ENCODE measurements around the gene SEC31B. TPM values are rescaled to one million over a fixed set of nuclear protein-coding genes. Genes with fewer than 3 reads are reported as not detected.

Gene SEC31B
- total and polyA plus RNA-seq, 8 donors: 8.8 to 27.6 (median 22.8) TPM

DNA sequence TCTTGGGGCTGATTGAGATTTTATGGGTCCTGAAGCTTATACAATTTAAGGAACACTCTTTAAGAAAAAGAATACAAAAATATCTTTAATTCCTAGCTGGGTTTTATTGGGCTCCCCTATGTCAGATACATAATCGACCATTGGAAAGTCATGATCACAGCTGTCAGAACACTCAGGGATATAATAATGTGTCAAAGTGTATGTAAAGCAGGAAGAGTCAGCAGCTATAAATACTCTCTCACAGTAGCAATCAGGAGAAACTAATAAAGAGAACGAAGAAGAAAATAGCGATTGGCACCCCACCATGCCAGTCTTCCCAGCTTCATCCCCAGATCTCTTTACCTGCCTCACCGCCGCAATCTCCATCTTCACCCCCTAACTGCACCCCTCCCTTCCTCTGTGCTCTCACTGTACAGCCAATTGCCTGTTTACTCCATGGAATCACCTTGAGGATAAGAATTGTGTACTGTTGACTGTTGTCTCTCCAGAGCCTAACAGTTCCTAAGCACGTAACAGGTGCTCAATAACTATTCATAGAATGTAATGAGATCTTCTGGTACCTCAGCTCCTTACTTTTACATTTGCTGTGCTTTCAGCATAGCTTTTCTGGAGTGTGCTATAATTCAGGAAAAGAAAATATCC lies 80.9 kb downstream of the SEC31B start:
- H3K36me3 ChIP-seq: no peaks in the 10 kb centered on the region
- no peak overlapping the region for H3K4me3 ChIP-seq
- no peaks in the 10 kb centered on the region for H3K27me3 ChIP-seq
- no peak for DNase-seq
- no peaks in the 10 kb centered on the region for H3K4me1 ChIP-seq
- intact Hi-C loops (cut with DNase I): loop anchor here (10.0 kb wide), 2 partner anchors 94 to 134 kb away; partner anchors contain the start of gene SCD (in 1 of the 2)
- TF ChIP-seq CTCF (IDR thresholded peaks at IDR 0.05): no peak
- no peak overlapping the region for H3K27ac ChIP-seq
- no peak for ATAC-seq
- H3K9me3 ChIP-seq: no peaks in the 10 kb centered on the region

Other genes starting within 250 kb of the SEC31B start
- 10 to 100 TPM; 36.7 to 49.2 TPM for gene BLOC1S2, start 233.2 kb downstream of the SEC31B start, total RNA-seq
- 10 to 100 TPM; 27.3 to 31.7 (median 29.0) TPM for gene BLOC1S2, start 233.2 kb downstream of the SEC31B start, polyA plus RNA-seq (ENCODE audit: insufficient read length in 6 of 6)
- under 1 TPM in 1 of 2 donors, not detected in 1; 0.37 TPM for gene PKD2L1, start 189.6 kb downstream of the SEC31B start, total RNA-seq
- under 1 TPM; 0.22 to 0.47 (median 0.31) TPM for gene PKD2L1, start 189.6 kb downstream of the SEC31B start, polyA plus RNA-seq (ENCODE audit: insufficient read length in 6 of 6)
- gene SCD, start 172.6 kb downstream of the SEC31B start, total RNA-seq: 100 to 1,000 TPM; 524 to 529 TPM
- gene SCD, start 172.6 kb downstream of the SEC31B start, polyA plus RNA-seq (ENCODE audit: insufficient read length in 6 of 6): 10 to 100 TPM; 17.3 to 62.2 (median 27.5) TPM
- under 1 TPM in 1 of 2 donors, not detected in 1; 0.13 TPM for gene WNT8B, start 56.9 kb downstream of the SEC31B start, total RNA-seq
- under 1 TPM in 5 of 6 donors, not detected in 1; 0.09 to 0.24 (median 0.11) TPM for gene WNT8B, start 56.9 kb downstream of the SEC31B start, polyA plus RNA-seq (ENCODE audit: insufficient read length in 6 of 6)
- gene NDUFB8, start 10.0 kb upstream of the SEC31B start, total RNA-seq: 100 to 1,000 TPM; 112 to 130 TPM
- 100 to 1,000 TPM; 124 to 147 (median 139) TPM for gene NDUFB8, start 10.0 kb upstream of the SEC31B start, polyA plus RNA-seq (ENCODE audit: insufficient read length in 6 of 6)
- 10 to 100 TPM; 37.7 to 41.5 TPM for gene HIF1AN, start 16.1 kb upstream of the SEC31B start, total RNA-seq
- 10 to 100 TPM; 35.7 to 40.1 (median 37.3) TPM for gene HIF1AN, start 16.1 kb upstream of the SEC31B start, polyA plus RNA-seq (ENCODE audit: insufficient read length in 6 of 6)
- not detected for gene PAX2, start 225.7 kb upstream of the SEC31B start, total RNA-seq
- gene PAX2, start 225.7 kb upstream of the SEC31B start, polyA plus RNA-seq (ENCODE audit: insufficient read length in 6 of 6): 1 to 10 TPM in 1 of 6 donors, under 1 TPM in 4, not detected in 1; 0.18 to 1.2 (median 0.47) TPM